Measurements from ENCODE around the gene CADPS2. TPM values are rescaled to one million over a fixed set of nuclear protein-coding genes. Genes with fewer than 3 reads are reported as not detected.

Gene CADPS2
- total and polyA plus RNA-seq, 4 donors: 5.6 to 41.1 (median 11.0) TPM

GRCh38 chr7:122633472-122633871, 252.8 kb downstream of the CADPS2 start:
- no peaks in the 10 kb centered on the region for H3K36me3 ChIP-seq (ENCODE audit: control insufficient read depth in 4 of 4, insufficient read depth in 3 of 4, low read depth in 1 of 4, low read length in 3 of 4)
- no peak for DNase-seq (ENCODE audit: low spot score)
- H3K27ac ChIP-seq (ENCODE audit: low read depth in 1 of 2, low read length in 2 of 2): no peak overlapping the region
- H3K4me1 ChIP-seq (ENCODE audit: control insufficient read depth in 4 of 4, insufficient read depth in 4 of 4, low read length in 3 of 4): no peaks in the 10 kb centered on the region
- TF ChIP-seq REST (IDR thresholded peaks at IDR 0.05) (no peak), NR2F2 (IDR thresholded peaks at IDR 0.05) (no peak), SP1 (IDR thresholded peaks at IDR 0.05) (no peak)
- H3K27me3 ChIP-seq (ENCODE audit: control insufficient read depth in 4 of 4, insufficient read depth in 4 of 4, low read length in 3 of 4): no peaks in the 10 kb centered on the region
- WGBS: 92% methylated on average over 3 of the region's 3 CpGs
- no peak overlapping the region for H3K4me3 ChIP-seq (ENCODE audit: low read depth in 1 of 3, low read length in 3 of 3)
- no peak overlapping the region for H3K9ac ChIP-seq (ENCODE audit: low read depth in 1 of 2, low read length in 2 of 2)
- no peaks in the 10 kb centered on the region for H3K9me3 ChIP-seq (ENCODE audit: control insufficient read depth in 4 of 4, low read length in 3 of 4)

- no peaks in the 10 kb centered on the region for H3K36me3 ChIP-seq (ENCODE audit: control insufficient read depth in 4 of 4, insufficient read depth in 3 of 4, low read depth in 1 of 4, low read length in 3 of 4)
- no peak overlapping the region for H3K9ac ChIP-seq (ENCODE audit: low read depth in 1 of 2, low read length in 2 of 2)
- no peaks in the 10 kb centered on the region for H3K4me1 ChIP-seq (ENCODE audit: control insufficient read depth in 4 of 4, insufficient read depth in 4 of 4, low read length in 3 of 4)
- DNase-seq (ENCODE audit: low spot score): no peak
- TF ChIP-seq ATF3 (IDR thresholded peaks at IDR 0.05): no peak
- no peak overlapping the region for H3K4me3 ChIP-seq (ENCODE audit: low read depth in 1 of 3, low read length in 3 of 3)
- no peaks in the 10 kb centered on the region for H3K27me3 ChIP-seq (ENCODE audit: control insufficient read depth in 4 of 4, insufficient read depth in 4 of 4, low read length in 3 of 4)
- no peaks in the 10 kb centered on the region for H3K9me3 ChIP-seq (ENCODE audit: control insufficient read depth in 4 of 4, low read length in 3 of 4)
- H3K27ac ChIP-seq (ENCODE audit: low read depth in 1 of 2, low read length in 2 of 2): no peak overlapping the region
These were observed 254.0 kb downstream of the CADPS2 start for GRCh38 chr7:122632238-122632637.

- no peak overlapping the region for H3K4me3 ChIP-seq (ENCODE audit: low read depth in 1 of 3, low read length in 3 of 3)
- no peaks in the 10 kb centered on the region for H3K36me3 ChIP-seq (ENCODE audit: control insufficient read depth in 4 of 4, insufficient read depth in 3 of 4, low read depth in 1 of 4, low read length in 3 of 4)
- no peak for DNase-seq (ENCODE audit: low spot score)
- H3K9ac ChIP-seq (ENCODE audit: low read depth in 1 of 2, low read length in 2 of 2): no peak overlapping the region
- H3K27ac ChIP-seq (ENCODE audit: low read depth in 1 of 2, low read length in 2 of 2): no peak overlapping the region
- no peaks in the 10 kb centered on the region for H3K4me1 ChIP-seq (ENCODE audit: control insufficient read depth in 4 of 4, insufficient read depth in 4 of 4, low read length in 3 of 4)
- H3K9me3 ChIP-seq (ENCODE audit: control insufficient read depth in 4 of 4, low read length in 3 of 4): no peaks in the 10 kb centered on the region
- TF ChIP-seq FOXA2 (IDR thresholded peaks at IDR 0.05) (no peak), NR2F2 (IDR thresholded peaks at IDR 0.05) (no peak), FOXA1 (IDR thresholded peaks at IDR 0.05) (no peak), RXRA (IDR thresholded peaks at IDR 0.05) (no peak), MAX (IDR thresholded peaks at IDR 0.05) (no peak), ZBTB33 (IDR thresholded peaks at IDR 0.05) (no peak), JUND (IDR thresholded peaks at IDR 0.05) (no peak)
- H3K27me3 ChIP-seq (ENCODE audit: control insufficient read depth in 4 of 4, insufficient read depth in 4 of 4, low read length in 3 of 4): no peaks in the 10 kb centered on the region
These were observed 256.8 kb downstream of the CADPS2 start for GRCh38 chr7:122629412-122629953.

All from liver (tissue), 9 donors.